Globus pallidus (tissue), 1 donor: ENCODE measurements around the gene MET.
A peak's percentile ranks its signal among the peaks of the same experiment; 100 is the strongest.
"Not testable (repeated sequence)": the region's sequence is repeated elsewhere in the genome, so short reads cannot be mapped to it uniquely, and the experiment has no call there.

Experiments used
- DNase-seq: peaks from one replicate; pipeline ENCODE4 v3.0.0-alpha.2; 2015; ENCODE audit warnings: low spot score

Gene MET

DNA sequence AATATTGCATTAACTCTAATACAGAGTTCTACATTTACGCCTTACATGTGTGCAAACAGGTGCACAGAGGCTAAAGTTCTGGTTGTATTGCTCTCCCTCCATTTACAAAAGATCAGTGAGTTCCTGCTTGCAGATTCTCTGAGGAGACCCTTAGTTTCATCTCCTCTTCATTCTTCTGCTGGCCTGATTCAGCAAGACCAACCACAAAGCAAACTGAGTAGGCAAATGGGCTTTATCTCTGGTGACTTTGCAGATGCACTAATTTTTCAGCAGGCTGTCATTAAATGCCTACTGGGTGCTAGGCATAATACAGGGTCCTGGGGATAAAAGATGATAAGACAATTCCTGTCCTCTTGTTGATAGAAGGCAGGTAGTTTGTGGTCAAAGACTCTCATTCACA is 56.4 kb downstream of the MET start:
- DNase-seq = no peak

DNA sequence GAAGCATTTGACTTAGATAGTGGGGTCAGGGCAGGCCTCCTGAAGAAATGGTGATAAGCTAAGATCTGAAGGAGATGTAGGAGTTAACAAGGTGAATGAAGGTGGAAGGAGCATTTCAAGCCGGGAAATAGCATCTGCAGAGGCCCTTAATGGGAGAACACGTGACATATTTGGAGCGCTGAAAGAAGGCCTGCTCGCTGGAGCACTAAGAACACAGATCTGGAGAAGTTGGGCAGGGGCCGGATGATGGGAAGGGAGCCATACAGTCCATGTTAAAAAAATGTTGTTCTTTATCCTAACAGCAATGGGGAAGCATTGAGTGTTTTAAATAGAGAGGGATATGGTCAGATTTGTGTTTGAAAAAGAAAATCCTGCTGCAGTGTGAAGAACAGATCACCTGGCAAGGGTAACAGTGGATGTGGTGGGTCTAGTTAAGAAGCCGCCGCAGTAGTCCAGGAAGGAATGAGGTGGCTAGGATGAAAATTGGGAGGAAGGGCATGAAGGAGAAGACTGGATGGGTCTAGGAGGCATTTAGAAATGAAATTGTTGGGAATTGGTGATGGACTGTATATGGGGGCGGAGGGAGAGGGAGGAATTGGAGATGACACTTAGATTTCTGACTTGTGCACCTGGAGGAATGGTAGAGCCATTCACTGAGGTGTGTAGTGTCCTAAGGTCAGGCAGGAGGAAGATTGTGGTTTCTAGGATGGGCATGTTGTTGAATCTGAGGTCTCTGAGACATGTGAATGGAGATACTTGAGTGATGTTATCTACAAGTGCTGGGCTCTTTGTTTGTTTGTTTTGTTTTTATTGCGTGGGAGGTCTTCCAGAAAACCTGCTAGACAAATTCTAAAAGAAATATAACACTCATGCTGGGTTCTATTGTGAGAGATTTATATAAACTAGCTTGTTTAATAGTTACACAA is 58.4 kb downstream of the MET start:
- no peak for DNase-seq

DNA sequence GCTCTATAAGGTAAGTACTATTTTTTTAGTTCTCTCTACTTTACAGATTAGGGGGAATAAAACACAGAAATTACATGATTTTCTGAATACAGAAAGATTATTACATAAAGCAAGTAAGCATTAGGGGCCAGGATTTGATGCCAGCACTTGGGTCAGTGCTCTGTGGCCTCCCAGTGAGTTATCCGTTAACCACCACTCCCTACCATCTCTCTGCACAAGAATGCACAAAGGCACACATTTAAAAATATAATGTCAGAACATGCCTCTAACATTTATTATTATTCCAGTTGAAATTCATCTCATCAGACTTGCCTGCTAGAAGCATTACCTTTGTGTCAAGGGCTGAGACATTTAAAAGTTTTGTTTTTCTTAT is 59.0 kb downstream of the MET start:
- DNase-seq = no peak

DNA sequence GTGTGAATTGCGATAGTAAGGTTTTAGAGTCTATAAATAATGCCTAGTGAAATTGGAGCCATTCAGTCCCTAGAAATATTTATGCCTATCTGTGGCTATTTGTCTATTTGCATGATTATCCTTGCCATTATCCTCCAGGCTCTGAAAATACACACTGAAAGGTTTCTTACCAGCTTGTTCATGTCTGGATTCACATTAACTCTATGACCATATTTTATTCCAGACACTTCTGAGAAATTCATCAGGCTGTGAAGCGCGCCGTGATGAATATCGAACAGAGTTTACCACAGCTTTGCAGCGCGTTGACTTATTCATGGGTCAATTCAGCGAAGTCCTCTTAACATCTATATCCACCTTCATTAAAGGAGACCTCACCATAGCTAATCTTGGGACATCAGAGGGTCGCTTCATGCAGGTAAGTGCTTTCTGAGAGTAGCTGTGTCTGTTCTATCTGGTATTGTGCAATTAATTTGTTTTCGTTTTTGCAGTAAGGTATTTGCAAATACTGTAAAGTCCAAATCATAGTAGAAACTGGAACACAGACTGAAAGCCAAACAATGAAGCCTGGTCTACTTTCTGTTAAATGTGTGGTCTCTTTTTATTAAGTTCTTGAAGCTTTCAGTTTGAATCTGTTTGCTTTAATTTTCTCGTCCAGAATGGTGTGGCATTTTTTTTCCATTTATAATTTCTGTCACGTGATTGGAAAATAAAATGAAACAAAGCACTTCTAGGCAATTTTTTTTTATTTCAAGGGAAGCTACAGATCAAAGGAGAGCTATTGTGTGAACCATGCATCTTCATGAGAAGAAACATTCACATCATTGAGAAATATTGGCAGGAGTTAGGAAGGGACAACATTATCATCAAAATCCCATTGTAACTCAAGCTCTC is 59.7 kb downstream of the MET start:
- peak; percentile 20 for DNase-seq

DNA sequence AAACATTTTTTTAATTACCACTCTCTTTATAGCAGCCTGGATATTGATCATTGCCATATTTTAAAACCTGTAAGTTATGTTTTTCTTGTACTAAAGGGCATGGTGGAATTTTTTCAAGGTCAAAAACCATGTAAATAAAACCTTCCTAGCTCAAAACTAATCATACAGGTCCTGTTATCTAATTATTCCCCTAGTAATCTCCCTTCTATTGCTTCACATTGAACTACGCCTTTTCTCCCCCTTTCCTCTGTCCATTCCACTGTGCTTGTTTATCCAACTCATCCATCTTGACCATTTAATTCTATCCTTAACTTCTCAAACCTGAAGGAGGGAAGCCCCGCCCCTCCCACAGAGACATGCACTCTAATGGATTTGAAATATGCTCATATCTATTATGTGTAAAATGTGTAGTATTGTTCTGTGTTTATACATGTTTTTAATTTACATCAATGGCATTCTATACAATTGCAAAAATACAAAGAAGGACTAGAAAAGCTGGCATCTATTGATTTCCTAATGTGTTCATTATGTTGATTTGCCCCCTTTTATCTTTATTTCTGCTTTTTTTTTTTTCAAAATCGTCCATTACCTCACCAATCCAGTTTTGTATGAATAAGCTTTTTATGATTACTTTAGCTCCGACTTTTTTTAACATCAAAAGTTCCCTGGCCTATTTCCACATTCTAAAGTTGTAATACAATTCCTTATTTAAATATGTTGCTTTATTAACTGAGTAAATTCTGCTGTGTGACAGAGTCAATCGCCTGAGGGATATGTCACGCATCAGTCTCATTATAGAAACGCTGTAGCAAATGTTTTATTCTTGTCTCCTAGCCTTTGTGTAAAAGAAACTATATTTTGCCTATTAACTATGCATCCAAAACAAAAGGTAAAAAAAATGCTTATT is 61.0 kb downstream of the MET start:
- no peak for DNase-seq

DNA sequence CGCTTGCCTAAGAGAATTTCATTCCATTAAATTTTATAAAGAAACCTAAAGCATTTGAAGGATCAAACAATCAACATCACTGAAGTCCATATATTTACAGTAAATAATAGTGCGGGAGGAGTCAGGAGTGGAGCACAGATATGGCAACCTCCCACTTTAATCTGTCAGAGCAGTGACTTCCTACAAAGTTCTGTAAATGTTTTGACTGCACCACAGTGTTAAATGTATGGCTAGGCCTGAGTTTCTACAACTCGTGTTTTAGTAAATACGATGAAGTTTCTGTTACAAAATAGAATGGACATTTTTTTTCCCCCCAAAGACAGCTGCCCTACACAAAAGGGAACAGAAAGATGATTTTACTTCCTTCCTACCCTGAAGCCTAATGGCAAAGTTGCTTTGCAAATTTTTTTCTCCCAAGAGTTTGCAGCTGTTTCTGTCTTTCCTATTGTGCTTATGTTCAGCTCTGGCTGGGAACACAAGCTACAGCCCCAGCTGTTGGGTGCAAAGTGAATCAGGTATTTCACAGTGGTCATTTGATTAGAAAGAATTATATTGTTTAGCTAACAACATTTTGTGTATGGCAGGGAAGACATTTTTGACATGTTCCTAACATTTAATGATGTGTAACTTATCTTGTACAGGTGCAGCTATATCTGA is 62.1 kb downstream of the MET start:
- DNase-seq = no peak

DNA sequence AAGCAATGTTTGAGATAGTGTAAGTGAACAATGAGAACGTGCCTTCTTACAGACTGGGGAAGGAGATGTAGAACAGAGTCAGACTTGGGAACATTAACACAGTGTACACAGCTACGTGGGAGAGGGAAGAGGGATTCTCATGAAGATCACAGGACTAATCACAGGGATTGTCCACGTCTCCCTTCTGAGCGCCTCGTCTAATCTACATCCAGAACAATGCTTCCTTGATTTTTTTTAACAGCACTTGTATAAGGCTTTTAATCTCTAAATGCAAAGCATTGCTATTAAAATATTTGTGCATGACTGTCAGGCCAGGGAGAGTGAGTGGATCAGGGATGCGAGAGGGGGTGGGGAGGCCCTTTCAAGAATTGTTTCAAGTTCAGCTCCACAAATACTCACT is 62.7 kb downstream of the MET start:
- no peak for DNase-seq

DNA sequence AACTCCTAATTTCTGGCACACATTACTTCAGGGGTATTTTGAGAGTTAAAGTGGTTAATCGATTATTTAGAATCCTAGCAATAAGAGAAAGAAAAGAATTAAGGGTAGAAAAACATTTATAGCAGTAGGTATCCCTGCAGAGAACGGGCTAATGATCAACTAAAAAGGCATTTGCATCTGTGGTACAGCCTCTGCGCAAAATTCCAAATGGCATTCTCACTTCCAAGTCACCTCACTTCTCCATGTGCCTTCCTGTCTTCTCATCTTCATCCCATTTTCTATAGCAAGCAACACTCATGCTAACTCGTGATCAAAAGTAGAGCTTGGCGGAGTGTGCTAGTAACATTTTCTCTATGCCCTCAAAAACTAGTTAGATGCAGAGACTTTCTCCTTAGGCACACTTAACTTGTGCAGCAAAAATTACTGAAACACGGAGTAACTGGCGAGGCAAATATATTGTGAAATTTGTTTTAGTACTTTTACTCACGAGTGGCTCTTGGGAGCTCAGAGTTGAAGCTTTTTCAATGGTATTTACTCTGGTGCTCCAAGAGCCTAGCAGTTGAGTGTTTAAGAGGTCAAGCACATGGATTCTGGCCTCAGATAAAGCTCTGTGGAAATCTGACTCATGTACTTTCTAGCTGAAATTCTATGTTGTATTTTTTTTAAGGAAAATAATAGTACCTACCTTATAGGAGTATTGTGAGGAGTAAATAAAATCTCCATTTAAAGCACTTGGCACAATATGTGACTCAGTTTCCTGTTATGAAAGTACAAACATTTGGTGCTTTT is 65.1 kb downstream of the MET start:
- DNase-seq = no peak

DNA sequence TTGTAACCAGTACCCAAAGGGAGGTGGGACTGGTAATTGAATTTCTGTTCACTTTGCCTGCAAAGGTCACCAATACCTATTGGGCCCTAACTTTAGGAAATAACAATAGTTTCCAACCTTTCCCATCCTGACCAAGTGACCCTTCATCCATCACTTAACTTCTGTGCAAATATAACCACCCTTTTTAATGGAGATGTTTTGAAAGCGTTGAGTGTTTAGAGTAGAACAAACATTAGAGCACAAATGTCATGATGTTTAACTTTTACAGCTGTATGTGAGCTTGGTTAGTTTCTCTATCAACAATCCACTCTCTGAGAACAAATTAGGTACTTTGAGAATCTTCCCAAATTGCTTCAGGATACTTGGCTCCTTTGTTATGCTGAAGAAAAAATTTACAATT is 66.4 kb downstream of the MET start:
- DNase-seq = no peak

DNA sequence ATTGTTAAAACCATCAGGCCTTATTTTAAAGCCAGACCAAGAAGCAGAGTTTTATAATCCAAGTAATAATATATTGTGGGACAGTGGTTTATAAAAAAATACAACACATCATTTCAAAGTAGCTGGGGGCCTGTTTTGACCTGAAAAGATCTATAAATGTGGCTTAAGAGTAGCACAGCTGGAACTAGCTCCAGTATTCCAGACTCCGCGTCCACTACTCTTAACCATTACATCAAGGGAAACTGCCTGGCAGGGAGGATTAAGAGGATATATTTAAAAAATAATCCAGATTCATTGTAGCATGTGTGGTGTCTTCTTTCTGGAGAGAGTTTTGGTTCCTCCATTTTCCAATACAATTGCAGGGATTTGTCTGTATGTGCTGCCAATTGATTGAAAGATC is 67.3 kb downstream of the MET start:
- DNase-seq = no peak

DNA sequence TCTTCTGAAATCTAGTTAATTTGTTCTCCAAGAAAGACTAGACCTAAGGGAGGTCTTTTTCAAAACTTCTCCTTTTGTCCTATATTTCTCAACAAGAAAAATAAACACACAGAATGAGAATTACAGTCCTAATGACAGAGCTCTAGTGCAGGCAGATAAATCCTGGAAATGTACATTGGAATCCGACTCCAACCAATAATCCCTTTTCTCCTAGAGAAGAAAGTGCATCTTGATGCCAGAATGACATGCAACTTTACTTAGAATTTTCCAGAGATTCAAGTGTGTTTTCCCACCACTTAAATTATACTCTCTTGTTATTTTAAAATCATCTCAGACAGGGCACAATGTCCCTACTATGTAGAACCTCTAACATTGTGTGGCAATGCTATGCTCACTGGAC is 68.2 kb downstream of the MET start:
- DNase-seq = no peak

DNA sequence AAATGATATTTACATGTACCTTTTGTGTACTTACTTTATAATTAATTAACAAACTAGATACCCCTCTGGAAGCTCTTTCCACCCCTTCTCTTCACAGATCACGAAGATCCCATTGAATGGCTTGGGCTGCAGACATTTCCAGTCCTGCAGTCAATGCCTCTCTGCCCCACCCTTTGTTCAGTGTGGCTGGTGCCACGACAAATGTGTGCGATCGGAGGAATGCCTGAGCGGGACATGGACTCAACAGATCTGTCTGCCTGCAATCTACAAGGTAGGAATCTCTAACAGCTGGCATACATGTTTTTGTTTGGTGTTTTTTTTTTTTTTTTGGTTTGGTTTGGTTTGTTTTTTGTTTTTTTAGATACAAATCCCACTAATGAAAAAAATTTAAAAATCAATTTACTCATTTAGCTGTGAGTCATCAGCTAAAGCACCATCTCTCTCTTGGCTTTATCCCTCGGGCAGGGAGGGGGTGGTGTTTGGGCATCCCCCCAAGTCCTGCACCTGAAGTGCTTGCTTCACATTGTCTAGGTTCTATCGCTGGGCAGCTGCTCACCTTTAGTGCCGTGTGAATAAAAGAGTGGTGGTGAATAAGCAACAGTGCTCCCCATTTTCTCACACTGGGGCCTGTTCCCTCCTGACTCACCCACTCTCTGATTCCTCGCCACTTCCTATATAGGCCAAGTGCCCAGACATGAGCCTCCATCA is 68.9 kb downstream of the MET start:
- DNase-seq = no peak

DNA sequence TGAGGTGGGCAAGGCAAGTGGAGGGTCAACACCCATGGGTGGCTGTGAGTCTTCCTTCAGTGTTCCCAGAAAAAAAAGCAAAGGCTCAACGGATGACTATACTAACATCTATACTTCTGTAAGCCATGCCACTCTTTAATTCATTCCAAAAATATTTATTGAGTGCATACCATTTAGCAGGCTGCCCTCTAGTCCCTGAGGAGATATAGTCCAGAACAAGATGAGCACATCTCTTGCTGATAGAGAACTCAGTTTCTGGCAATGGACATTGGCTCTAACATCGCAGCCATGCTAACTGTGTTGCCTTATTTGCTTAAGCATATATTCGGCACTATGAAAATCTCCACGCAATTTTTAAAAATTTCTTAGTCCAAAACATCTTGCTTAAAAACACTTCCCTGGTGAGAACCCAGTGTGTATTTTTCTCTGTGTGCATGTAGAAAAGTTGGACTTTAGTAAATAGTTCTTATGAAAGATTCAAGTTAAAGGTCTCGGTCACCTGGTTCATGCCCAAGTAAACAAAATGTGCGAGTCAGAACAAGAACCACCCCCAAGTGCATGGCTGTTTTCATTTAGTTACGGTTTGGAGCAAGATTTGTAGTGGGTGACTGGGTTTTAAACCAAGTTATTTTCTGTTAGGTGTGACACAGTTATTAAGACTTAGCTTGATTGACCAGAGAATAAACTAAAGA is 69.8 kb downstream of the MET start:
- no peak for DNase-seq

DNA sequence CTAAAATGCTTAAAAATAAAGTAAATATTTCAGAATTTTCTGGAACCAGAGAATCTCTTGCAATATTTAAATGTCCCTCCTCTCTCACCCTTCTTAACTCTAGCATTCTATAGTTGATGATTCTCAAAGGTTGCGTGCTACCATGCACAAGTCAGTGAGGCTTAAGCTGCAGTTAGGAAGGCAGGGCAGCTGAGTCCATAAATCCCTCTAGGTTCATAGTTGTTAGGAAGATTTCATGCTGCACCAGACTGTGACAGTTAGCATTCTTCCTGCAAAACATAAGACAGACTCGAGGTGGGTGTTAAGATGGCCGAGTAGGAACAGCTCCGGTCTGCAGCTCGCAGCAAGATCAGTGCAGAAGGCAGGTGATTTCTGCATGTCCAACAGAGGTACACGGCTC is 70.6 kb downstream of the MET start:
- DNase-seq = no peak

DNA sequence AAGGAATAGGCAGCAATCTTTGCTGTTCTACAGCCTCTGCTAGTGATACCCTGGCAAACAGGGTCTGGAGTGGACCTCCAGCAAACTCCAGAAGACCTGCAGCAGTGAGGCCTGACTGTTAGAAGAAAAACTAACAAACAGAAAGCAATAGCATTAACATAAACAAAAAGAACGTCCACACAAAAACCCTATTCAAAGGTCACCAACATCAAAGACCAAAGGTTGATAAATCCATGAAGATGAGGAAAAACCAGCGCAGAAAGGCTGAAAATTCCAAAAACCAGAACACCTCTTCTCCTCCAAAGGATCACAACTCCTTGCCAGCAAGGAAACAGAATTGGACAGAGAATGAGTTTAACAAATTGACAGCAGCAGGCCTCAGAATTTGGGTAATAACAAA is 71.8 kb downstream of the MET start:
- not testable (repeated sequence) for DNase-seq

DNA sequence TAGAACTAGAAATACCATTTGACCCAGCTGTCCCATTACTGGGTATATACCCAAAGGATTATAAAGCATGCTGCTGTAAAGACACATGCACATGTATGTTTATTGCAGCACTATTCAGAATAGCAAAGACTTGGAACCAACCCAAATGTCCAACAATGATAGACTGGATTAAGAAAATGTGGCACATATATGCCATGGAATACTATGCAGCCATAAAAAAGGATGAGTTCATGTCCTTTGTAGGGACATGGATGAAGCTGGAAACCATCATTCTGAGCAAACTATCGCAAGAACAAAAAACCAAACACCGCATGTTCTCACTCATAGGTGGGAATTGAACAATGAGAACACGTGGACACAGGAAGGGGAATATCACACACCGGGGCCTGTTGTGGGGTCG is 74.4 kb downstream of the MET start:
- DNase-seq = not testable (repeated sequence)

DNA sequence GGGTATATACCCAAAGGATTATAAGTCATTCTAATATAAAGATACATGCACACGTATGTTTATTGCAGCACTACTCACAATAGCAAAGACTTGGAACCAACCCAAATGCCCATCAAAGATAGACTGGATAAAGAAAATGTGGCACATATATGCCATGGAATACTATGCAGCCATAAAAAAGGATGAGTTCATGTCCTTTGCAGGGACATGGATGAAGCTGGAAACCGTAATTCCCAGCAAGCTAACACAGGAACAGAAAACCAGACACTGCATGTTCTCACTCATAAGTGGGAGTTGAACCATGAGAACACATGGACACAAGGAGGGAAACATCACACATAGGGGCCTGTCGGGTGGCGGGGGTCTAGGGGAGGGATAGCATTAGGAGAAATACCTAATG is 79.1 kb downstream of the MET start:
- not testable (repeated sequence) for DNase-seq

DNA sequence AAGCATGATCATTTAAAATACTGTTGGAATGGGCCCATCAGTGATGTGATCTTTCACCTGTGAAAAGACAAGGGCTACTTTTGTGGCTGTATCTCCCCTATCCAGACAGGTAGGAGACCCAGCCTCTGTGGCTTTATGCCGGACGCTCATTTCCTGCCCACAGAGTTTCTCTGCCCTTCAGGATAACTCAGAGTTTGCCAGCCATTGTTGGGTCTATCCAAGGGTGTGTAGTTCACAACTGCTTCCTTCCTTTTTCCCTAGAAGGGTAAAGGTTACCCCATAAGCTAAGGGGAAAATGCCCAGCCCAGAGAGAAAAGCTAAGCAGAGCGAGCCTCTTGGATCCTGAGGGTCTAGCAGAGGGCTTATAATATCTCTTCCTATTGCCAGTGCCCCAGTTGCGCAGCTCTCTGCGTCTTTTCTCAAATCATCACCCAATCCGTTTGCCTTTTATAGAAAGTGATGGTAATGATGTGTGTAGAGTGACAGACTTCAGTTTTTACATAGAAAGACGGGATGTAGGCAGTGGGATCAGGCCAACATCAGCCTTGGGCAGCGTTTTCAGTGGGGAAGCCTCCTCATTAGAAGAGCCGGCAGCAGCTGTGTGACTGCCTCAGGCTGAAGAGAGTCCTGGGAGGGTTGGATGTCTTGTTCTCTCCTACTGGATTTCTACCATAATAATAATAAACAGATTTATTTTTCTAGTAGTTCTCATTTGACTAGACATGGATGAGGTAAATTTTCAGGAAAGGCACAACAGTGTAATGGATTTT is 80.5 kb downstream of the MET start:
- no peak for DNase-seq

DNA sequence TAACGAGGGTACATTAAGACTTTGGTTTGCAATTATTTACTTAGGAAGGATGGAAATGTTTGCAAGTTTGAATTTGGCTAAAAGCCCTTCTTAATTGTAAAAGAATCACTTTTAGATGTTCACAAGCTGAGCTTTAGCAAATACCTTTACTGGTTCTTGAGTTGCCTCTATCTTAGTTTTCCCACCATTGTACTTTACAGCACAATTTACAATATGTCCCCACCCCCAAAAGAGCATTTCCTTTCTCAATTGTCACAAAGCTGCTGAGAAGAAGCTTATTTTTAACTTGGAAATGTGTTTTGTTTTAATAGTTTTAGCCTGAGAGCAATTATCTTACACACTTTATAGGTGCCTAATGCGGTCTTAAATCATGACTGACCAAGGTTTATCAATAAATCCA is 81.1 kb downstream of the MET start:
- no peak for DNase-seq
